SKM-1 (cell line): Measurements from ENCODE around the gene ZEB2.

Source experiments
- DNase-seq: peaks from one replicate; lab custom pipeline; 2025; ENCODE audit not compliant: unreplicated experiment; lab: John Stamatoyannopoulos, UW

The ZEB2 gene

GRCh38 chr2:144472911-144473310 lies 47.0 kb downstream of the ZEB2 start:
- DNase-seq = no peak

GRCh38 chr2:144472046-144472412 lies 47.9 kb downstream of the ZEB2 start:
- no peak for DNase-seq

DNA sequence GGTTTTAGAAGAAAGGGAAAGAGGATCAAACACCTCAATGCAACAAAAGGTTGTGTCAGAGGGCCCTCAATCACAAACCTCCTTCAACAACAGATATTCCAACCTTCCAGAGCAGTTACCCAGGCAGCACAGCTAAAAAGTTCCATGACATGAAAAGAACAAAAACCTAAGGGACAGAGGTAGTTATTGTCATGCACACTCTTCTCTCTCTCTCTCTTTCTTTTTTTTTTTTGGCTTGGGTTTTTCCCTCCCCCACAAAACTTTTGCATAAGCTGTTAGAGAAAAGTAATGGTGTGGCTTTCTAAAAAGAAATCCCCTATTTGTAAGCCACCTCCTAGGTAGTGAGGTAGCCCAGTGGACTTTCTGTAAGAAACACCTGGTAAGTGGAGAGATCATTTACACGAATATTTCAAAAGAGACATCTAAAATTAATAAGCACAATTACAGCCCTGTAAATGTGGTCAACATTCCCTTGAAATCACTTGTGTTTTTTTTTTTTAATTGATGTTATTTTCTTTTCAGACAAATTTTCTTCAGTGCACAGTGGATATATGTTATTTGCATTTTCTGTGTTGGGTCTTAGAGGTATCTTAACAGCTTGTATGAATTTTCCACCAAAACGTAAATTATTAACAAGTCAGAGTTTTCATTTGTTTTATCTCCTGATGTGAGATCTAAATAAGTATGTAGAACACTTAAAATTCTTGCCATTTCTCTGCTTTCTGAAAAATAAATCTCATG lies 48.4 kb downstream of the ZEB2 start:
- DNase-seq = no peak

- no peak for DNase-seq
These were observed 49.1 kb downstream of the ZEB2 start for GRCh38 chr2:144470816-144471215.

DNA sequence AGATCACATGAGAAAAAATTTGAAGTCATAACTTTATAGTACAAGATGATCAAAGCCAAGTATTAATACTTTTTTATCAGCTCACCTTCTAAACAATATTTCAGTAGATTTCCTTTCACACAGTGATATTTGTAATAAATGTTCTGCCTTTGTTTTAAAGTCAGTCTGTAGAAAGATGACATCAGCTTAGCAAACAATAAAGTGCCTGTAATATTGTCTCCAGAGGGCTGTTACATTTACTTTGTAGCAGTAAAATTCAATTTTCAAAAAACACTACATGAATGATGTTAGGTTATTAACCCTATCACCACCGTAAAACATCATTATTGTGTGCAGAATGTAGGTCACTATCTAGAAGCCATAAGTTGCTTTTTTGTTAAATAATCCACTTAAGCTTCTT lies 49.6 kb downstream of the ZEB2 start:
- DNase-seq = no peak

- no peak for DNase-seq
These were observed 50.1 kb downstream of the ZEB2 start for GRCh38 chr2:144469798-144470197.

DNA sequence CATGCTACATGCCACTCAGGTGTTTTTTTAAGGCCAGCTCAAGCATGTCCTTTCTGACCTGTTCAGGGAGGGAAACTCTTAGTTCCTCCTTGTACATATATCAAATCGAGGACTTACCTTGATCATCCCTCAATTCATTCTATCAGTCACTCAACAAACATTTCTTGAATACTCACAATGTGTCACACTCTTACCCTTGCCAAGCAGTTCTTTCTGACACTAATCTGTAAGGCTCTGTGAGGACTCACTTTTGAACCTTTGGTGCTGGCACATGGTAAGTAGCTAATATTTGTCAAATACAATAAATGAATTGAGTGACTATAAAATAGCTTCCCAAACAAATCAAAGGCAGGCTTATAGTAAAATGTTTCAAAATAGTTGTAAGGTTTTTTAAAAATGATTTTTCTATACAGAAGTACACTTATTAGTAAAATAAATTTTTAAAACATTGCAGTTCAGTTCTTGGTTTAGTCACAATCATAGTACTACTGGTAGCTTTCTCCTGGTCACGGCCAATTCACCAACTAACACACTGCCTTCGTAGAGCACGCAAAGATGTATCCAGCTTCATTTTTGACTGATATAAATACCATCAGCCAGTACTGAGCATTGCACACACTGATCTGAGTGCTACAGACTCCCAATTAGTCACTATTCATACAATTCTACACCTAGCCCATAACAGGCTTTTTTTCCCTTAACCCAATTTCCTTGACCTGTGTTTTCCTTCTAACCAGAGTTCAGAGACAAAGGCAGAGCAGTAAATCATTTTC lies 50.9 kb downstream of the ZEB2 start:
- DNase-seq = no peak

- no peak for DNase-seq
These were observed 52.3 kb downstream of the ZEB2 start for GRCh38 chr2:144467502-144468137.

- DNase-seq = no peak
These were observed 53.3 kb downstream of the ZEB2 start for GRCh38 chr2:144466637-144467036.

- DNase-seq = no peak
These were observed 54.2 kb downstream of the ZEB2 start for GRCh38 chr2:144465749-144466148.

DNA sequence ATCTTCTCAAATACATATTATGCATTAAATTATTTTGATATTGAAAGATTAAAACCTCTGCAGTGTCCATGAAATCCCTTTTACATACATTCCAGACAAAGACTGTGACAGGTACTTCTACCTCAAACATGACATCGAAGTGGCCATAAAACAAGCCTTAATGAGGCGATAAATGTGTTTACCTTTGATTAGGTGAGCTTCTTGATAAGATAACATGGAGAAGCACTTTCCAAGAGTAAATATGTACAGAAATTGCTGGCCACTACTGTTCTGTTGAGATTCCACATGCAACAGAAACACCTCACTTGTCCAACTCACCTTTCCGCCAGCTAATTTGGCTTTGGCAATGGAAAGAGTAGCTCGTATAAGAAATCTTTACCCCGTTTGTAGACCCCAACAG lies 55.2 kb downstream of the ZEB2 start:
- no peak for DNase-seq

GRCh38 chr2:144463266-144463665 lies 56.7 kb downstream of the ZEB2 start:
- no peak for DNase-seq

- DNase-seq = no peak
These were observed 57.7 kb downstream of the ZEB2 start for GRCh38 chr2:144462266-144462665.

DNA sequence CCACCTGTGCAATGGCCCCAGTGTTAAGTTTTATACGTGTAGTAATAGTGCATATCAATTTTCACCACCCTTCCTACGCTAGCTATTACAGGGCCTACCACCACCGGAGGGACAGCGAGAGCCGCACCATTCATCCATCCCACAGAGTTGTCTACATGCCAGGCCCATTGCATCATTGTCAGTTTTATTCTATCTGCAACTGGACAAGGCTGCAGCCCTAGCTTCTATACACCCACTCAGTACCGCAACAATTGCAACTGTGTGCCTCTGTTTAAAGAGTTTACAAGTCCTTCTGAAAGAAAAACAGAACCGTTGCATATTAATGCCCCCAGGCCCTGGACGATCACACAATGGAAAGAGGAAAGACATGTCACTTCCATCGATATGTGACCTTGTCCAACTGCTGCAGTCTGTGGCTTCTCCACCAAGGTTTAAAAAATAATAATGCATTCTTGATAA lies 58.6 kb downstream of the ZEB2 start:
- DNase-seq = no peak

DNA sequence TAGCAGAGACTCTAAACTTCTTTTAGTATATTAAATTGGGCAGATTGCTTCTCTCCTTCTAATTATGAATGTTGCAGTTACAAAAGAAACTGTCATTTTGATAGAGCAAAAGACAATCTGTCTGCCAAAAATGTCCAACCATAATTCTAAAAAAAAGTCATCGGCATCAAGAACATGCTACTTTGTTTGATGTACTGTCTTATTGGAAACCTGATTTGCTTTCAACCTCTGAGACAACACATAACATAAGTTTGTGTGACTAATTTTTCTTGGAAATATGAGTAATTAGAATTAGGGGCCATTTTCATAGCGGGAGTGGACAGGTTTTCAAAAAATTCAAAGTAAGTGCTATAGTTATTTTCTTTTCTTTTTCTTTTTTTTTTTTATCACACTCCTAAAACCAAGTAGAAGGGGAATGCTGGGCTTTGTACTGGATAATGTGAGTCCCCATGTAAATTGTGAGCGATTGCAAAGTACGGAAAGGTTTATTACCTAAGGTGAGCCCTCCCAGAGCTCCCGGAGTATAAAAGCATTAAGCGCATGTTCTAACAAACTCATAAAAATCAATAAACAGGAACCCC lies 59.1 kb downstream of the ZEB2 start:
- DNase-seq = no peak

DNA sequence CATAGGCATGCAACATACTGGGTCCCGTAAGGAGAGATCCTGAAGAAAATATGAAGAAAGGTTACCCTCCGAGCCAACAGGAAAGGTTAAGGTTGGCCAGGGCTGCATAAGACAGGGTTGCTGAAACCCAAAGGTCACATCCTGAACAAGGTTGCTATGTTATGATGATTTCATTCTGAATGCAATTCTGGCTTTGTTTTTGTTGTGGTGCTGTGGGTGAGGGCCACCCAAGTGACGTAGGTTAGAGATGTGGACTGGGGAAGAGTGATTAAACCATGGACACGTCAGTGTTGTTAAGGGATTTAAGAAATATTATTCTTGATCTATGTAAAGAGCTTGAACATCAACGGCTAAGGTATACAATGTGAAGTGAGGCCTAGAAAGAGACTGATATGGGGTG lies 60.0 kb downstream of the ZEB2 start:
- DNase-seq = no peak

DNA sequence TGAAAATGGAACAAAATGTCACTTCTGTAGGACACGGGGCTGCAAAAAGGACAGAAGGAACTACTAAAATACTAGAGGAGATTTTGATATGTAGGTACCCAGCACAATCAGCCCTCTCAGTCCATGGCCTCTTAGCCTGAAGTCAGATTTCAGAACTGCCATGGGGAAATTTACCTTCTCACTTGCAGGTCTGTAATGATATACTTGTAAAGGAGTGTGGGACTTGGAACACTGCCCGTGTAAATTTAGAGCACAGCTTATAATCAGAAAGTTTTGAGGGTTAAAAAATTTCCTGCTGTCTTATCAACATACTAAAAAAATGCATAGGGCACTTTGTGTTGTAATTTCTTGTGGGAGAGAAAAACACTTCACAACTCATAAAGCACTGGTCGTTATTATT lies 60.6 kb downstream of the ZEB2 start:
- no peak for DNase-seq

DNA sequence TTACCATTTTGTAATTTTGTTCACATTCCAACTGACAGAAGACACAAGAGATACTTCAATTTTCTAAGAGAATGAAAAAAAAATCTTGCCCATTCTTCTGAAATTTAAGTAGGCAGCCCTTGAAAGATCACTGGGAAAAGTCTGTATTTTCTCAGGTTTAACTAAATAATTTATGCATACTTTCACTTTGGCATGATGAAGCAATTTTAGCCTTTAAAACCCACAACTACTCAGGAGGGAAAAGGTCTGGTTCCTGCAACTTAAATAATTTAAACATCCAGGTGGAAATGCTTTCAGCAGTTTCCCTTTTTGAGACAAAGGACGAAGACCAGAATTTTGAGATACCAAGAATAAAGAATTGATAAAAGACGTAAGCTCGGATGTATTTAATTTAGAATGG lies 61.4 kb downstream of the ZEB2 start:
- no peak for DNase-seq

DNA sequence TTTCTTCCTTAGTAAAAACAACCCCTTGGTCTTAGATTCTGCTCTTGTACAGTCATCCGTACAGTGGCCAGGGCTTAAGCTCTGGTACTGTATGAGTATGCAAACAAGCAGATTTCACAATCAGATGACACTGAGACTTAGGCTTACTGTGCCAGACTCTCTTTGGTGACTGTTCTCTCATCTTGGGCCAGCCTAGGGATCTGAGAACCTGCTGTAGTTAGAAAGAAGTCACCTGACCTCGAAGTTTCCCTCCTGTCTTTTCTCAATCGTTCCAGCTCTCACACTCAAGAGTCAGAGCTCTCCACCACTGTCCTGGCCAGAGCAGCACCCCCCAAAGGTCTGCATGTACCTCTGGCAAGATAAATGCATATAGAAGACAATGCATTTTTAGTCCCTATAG lies 63.2 kb downstream of the ZEB2 start:
- no peak for DNase-seq

- no peak for DNase-seq
These were observed 63.9 kb downstream of the ZEB2 start for GRCh38 chr2:144455987-144456386.

GRCh38 chr2:144454466-144455287 lies 65.2 kb downstream of the ZEB2 start:
- DNase-seq = no peak
